Activated T-helper 1 cell treated with anti-CD3 and anti-CD28 coated beads, Interleukin-2, amount 50 U/mL, for 16 hours (primary cell): Measurements from ENCODE around the gene ABCC5.
"Not testable (repeated sequence)": the region's sequence is repeated elsewhere in the genome, so short reads cannot be mapped to it uniquely, and the experiment has no call there.

Experiments used
- DNase-seq, 2 donors: peaks; one replicate each; pipeline ENCODE4 v3.0.0-alpha.2; 2020; ENCODE audit warnings: low read depth in 1 of 2, low spot score in 1 of 2

The ABCC5 gene

GRCh38 chr3:184017672-184018423 lies at the start of gene ABCC5:
Gene ABCC5, minus strand, starts transcription at chr3:184017884. Its CDS starts 3,492 bp downstream, at chr3:184014392.
- DNase-seq, result peak; percentile 48 to 71

DNA sequence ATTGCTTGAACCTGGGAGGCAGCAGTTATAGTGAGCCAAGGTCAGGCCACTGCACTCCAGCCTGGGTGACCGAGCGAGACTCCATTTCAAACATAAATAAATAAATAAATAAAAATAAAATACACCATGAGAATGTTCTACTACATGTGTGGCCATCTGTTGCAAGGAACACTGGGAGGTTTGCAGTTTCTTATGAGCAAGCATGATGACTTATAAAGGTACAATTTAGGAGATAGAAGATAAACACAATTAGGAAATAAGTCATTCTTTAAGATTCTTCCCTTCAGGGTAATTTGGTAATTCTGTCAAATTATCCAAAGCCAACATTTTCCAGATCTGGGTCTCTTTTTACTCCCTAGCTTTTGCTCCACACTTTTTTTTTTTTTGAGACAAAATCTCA lies 48.5 kb upstream of the ABCC5 start:
- DNase-seq, result no peak

- no peak for DNase-seq
These were observed 45.0 kb upstream of the ABCC5 start for GRCh38 chr3:184062637-184063036.

DNA sequence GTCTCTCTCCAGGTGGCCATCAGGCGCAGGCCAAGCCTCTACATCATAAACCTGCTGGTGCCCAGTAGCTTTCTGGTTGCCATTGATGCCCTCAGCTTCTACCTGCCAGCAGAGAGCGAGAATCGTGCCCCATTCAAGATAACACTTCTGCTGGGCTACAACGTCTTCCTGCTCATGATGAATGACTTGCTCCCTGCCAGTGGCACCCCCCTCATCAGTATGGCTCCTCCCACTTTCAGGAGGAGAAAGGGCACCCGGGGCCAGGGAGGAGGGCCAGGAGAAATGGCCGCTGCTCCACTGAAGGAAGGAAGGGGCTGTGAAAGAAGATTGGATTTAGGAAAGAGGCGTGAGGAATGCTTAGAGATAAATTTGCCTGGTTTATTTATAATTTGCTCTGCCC lies 41.7 kb upstream of the ABCC5 start:
- DNase-seq, result no peak

DNA sequence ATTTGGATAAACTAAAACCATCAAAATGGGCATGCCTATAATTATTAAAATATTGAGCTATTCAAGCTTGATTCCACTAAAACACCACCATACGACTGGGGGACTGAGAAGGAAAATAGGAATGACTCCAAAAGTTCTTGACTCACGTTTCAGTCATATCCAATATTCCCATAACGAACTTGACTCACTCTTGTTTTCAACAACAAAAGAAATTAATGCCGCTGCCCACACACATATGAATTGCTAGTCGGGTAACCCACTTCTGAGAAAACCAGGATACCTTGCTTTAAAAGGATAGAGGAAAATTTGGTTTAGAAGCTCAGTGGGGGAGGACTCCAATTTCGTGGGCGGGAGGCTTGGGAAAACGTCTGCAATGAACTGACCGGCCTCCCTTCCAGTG lies 40.3 kb upstream of the ABCC5 start:
- no peak for DNase-seq

DNA sequence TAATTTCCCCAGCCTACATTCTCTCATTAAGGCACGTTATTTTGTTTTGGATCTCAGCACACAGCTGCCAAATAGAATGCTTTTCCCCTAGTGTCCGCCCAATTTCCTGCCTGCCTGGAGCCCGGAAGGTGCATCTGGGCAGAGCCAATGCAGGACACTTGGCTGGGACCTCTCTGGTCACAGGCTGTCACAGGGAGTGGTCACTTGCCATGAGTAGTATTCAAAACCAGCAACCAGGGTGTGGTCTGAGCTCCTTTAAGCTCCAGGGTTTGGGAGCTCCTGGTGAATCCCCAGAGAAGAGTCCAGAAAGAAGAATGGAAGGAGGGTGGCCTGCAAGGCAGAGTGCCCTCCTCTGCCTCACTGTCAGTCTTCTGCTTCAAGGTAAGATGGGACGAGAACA lies 35.1 kb upstream of the ABCC5 start, which contains the start of gene HTR3C:
HTR3C (plus strand) TSS at position 281 of the 400 bp plus-strand sequence; CDS start at position 315, 34 bp downstream.
- DNase-seq, result no peak

- no peak for DNase-seq
These were observed 32.6 kb upstream of the ABCC5 start for GRCh38 chr3:184050217-184050847.

GRCh38 chr3:184045995-184046394 lies 28.3 kb upstream of the ABCC5 start:
- DNase-seq, result no peak

- DNase-seq, result no peak
These were observed 24.9 kb upstream of the ABCC5 start for GRCh38 chr3:184042617-184043016.

DNA sequence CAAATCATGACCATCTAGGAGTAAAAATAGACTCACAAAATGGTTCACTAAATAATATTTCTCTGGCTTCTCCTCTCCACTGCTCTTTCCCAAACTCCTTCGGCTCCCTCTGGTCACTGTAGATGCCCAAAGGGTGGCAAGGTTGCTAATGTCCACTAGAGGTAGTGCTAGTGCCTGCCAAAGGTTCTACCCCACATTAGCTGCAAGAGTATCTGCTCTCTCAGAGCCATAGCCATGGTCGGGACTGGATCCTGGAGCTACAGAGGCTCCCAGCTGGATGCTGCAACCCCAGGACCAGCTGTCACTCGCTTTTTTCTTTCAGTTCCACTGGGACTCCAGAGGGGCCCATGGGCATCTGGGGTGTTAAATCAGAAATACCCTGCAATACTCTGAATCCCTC lies 22.3 kb upstream of the ABCC5 start:
- DNase-seq, result no peak

GRCh38 chr3:184039414-184039813 lies 21.7 kb upstream of the ABCC5 start:
- no peak for DNase-seq

- DNase-seq, result not testable (repeated sequence)
These were observed 20.6 kb upstream of the ABCC5 start for GRCh38 chr3:184038307-184038706.

GRCh38 chr3:184037816-184038215 lies 20.1 kb upstream of the ABCC5 start:
- no peak for DNase-seq

- no peak for DNase-seq
These were observed 13.6 kb upstream of the ABCC5 start, which contains the start of gene HTR3D for GRCh38 chr3:184031187-184031792. Gene HTR3D, plus strand, starts transcription at chr3:184031742. Its CDS starts 0 bp downstream, at chr3:184031742.

DNA sequence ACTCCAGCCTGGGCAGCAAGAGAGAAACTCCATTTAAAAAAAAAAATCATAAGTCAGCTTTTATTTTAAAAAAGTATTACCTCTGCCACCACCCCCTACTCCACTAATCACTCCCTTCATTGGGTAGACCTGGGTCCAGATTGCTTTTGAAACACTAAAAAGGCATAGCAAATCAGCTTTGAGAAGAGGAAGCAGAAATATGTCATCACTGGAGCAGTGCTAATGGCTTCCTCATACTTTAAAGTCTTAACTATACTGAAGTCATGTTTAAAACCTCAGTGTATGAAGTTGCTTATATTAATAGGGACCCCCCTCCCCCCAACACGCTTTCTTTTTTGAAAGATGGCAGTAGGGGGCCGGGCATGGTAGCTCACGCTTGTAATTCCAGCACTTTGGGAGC lies 12.9 kb upstream of the ABCC5 start:
- no peak for DNase-seq

GRCh38 chr3:184029443-184029842 lies 11.8 kb upstream of the ABCC5 start:
- no peak for DNase-seq

DNA sequence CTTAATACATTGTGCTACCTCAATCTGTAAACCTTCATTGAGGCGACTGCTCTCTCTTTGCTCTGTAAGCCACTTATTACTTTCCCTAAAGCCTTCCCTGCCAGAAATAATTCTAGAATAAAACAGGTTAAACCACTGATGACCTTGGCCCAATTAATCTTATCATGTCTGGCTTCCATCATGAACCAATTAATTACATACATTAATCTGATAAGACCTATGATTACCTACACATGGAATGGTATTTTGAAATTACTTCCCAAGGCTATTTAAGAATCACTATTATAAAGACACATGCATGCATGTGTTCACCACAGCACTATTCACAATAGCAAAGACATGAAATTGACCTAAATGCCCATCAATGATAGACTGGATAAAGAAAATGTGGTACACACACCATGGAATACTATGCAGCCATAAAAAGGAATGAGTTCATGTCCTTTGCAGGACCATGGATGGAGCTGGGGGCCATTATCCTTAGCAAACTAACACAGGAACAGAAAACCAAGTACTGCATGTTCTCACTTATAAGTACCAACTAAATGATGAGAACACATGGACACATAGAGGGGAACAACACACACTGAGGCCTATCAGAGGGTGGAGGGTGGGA lies 10.7 kb upstream of the ABCC5 start:
- not testable (repeated sequence) for DNase-seq

DNA sequence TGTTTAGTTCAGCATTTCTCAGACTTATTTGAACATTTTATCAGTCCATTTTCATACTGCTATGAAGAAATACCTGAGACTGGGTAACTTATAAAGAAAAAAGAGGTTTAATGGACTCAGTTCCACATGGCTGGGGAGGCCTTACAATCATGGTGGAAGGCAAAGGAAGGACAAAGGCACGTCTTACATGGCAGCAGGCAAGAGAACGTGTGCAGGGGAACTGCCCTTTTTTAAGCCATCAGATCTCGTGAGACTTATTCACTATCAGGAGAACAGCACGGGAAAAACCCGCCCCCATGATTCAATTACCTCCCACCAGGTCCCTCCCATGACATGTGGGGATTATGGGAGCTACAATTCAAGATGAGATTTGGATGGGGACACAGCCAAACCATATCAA lies 7.6 kb upstream of the ABCC5 start:
- not testable (repeated sequence) for DNase-seq

- no peak for DNase-seq
These were observed 4.6 kb upstream of the ABCC5 start for GRCh38 chr3:184022323-184022722.

DNA sequence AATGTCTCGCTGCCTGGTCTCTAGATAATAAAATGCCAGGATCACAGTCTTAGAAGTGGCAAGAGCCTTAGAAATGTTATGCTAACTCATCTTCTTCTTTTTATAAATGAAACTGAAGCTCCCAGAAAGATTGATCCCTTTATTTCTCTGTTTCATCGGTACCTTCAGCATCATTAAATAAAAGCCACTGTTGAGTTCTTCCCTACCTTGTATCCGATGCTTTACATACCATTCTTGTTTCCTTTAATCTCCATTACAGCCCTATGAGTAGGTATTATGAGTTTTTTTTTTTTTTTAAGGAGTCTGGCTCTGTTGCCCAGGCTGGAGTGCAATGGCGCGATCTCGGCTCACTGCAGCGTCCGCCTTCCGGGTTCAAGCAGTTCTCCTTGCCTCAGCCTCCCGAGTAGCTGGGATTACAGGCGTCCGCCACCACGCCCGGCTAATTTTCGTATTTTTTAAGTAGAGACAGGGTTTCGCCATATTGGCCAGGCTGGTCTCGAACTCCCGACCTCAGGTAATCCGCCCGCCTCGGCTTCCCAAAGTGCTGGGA lies 815 bp upstream of the ABCC5 start:
- DNase-seq, result no peak
